Fibroblast of the conjunctiva (primary cell): Measurements from ENCODE around the gene HIPK2.
A peak's percentile ranks its signal among the peaks of the same experiment; 100 is the strongest.

Experiments
- DNase-seq: peaks from one replicate; pipeline ENCODE4 v3.0.0-alpha.2; 2010; ENCODE audit warnings: low read depth

The HIPK2 gene

GRCh38 chr7:139648391-139648861 lies 129.4 kb downstream of the HIPK2 start:
- DNase-seq = no peak

GRCh38 chr7:139647814-139648390 lies 129.9 kb downstream of the HIPK2 start:
- no peak for DNase-seq

DNA sequence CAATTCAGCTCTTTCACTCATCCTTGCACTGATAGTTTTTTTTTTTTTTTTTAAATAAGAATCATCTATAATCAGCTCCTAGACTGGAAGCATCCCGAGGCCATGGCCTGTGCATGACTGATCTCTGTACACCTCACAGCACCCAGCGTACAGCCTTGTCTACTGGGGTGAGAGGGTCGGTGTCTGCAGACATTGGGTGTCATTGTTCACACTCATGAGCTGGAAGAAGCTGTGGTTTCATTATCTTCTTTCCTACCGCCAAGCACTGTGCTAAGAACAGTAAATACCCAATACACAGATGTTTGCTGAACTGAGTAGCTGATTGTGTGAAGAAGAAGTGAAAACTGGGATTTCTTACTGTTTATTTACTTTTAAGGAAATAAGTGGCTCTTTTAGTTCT lies 130.7 kb downstream of the HIPK2 start:
- no peak for DNase-seq

GRCh38 chr7:139646566-139646965 lies 131.2 kb downstream of the HIPK2 start:
- DNase-seq = no peak

- DNase-seq = peak; percentile 80
These were observed 131.9 kb downstream of the HIPK2 start for GRCh38 chr7:139645572-139646523.

GRCh38 chr7:139643951-139644585 lies 133.7 kb downstream of the HIPK2 start:
- DNase-seq = no peak

GRCh38 chr7:139642283-139642682 lies 135.5 kb downstream of the HIPK2 start:
- DNase-seq = no peak

GRCh38 chr7:139641337-139641992 lies 136.3 kb downstream of the HIPK2 start:
- no peak for DNase-seq

DNA sequence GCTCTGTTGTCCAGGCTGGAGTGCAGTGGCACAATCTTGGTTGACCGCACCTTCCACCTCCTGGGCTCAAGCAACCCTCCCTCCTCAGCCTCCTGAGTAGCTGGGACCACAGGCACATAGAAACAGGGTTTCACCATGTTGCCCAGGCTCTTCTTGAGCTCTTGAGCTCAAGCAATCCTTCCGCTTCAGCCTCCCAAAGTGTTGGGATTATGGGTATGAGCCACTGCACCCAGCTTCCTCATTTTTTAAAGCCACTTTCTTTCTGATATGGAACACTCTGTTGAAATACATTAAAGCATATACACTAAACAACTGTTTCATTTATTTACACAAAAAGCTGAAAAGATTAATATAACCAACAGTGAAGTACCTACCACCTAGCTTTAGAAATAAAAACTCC lies 137.1 kb downstream of the HIPK2 start:
- no peak for DNase-seq

DNA sequence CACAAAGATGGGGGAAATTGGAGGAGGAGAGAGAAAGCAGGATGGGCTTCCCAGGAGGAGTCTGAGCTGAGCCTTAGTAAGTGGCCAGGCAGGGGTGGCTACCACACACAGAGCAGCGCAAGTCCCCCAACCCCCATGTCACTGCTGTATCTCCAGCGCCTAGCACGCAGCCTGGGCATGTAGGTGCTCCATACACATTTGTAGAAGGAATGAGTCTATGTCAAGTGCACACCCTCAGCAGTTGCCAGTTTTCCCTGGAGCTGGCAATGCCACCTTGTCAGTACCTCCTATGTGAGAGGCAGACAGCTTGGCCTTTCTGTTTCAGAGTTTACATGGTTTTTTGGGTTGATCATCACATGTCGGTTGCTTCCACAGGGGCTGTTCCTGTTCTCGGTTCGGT lies 138.2 kb downstream of the HIPK2 start:
- DNase-seq = no peak

DNA sequence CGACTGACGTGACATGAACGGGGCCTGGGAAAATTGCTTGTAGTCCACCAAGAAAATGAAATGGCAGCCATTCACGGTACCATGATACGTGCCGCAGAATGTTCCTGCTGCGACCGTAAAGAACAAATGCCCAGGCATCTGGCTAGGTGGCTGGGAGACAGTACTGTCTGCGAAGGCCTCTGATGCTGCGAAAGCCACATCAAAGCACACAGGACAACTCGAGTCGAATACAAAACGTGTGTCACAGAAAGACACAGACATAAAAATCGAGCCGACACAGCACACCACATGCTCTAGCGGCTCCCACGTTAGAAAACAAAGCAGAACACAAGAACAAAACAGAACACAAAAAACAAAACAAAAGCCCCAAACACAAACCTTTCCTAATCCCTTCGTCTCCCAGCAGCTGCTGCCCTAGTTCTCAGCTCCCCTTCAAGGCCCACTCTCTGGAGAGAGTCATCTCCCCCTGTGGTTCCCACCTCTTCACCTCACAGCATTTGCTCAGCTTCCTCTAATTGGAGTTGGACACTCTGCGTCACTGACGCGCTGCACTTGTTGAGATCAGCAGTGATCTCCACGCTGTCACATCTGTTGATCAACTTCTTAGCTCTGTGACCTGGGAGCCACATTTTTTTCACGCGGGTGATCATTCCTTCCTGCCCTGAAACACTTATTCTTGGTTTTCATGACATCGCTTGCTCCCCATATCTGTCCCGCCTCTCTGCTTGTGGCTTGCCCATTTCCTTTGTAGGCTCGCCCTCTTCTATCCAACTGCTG lies 142.1 kb downstream of the HIPK2 start:
- no peak for DNase-seq

GRCh38 chr7:139634087-139634486 lies 143.7 kb downstream of the HIPK2 start:
- no peak for DNase-seq

- no peak for DNase-seq
These were observed 146.2 kb downstream of the HIPK2 start for GRCh38 chr7:139631520-139632031.

- DNase-seq = no peak
These were observed 146.9 kb downstream of the HIPK2 start for GRCh38 chr7:139630643-139631519.

- DNase-seq = no peak
These were observed 148.3 kb downstream of the HIPK2 start for GRCh38 chr7:139629392-139630082.

DNA sequence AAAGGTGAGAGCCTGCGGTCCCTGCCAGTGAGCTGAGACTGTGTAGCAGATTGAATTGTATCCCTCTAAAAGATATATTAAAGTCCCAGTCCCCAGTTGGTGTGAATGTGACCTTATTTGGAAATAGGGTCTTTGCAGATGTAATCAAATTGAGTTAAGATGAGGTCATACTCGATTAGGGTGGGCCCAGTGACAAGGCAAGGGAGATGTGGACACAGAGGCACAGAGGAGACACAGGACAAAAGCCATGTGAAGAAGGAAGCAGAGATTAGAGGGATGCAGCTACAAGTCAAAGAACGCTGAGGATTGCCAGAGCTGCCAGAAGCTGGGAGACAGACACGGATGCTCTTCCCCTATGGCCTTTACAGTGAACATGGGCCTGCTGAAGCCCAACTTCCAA lies 150.0 kb downstream of the HIPK2 start:
- no peak for DNase-seq

- DNase-seq = no peak
These were observed 151.0 kb downstream of the HIPK2 start for GRCh38 chr7:139626817-139627216.

DNA sequence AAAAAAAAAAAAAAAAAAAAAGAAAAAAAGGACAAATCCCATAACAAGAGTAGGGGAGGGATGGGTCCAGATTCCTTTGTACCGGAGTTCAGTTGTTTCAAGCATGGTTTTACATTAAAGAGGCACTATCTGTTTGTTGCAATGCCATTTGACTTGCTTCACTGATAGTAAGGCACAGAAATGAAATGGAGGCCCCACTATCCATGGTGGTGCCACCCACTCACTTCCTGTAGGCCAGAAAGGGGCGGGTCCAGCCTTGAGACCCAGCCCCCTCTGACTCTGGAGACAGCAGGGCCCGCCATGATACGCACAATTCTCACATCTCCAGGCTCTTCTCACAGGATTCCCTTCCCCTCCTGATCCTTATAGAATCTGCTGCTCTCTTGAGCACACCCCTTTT lies 154.3 kb downstream of the HIPK2 start:
- no peak for DNase-seq

- no peak for DNase-seq
These were observed 157.0 kb downstream of the HIPK2 start for GRCh38 chr7:139620676-139621344.
